GM23338 (cell line): ENCODE measurements around the gene ZNF524. TPM values are rescaled to one million over a fixed set of nuclear protein-coding genes. Genes with fewer than 3 reads are reported as not detected.

Experiments
- ATAC-seq: fragments of 200-7000 bp; cut with Tn5 transposase; 3 replicates; pipeline ENCODE4 v1.9.1; 2020
- DNase-seq: peaks from one replicate; pipeline ENCODE4 v3.0.0-alpha.2; 2015; ENCODE audit warnings: low spot score
- H2AFZ ChIP-seq: fragments of 200-600 bp; sonication (generic); 2 replicates; pipeline ENCODE4 v1.8.0; 2016; ENCODE audit warnings: antibody characterized with exemption, mild to moderate bottlenecking, moderate library complexity
- H3F3A ChIP-seq: fragments of 200-600 bp; sonication (generic); replicated peaks from 2 replicates; pipeline ENCODE4 v1.8.0; 2017; ENCODE audit warnings: antibody characterized with exemption, mixed run types, low read depth
- H3K27ac ChIP-seq: fragments of 200-600 bp; sonication (generic); 2 replicates; pipeline ENCODE4 v1.6.1; 2016; ENCODE audit warnings: low read depth
- H3K27me3 ChIP-seq: fragments of 200-600 bp; sonication (generic); 2 replicates; pipeline ENCODE4 v1.8.0; 2016; ENCODE audit warnings: mild to moderate bottlenecking, mixed run types, moderate library complexity; ENCODE audit not compliant: insufficient read depth
- H3K36me3 ChIP-seq: fragments of 200-600 bp; sonication (generic); 2 replicates; pipeline ENCODE4 v1.8.0; 2016; ENCODE audit warnings: mild to moderate bottlenecking; ENCODE audit not compliant: insufficient read depth
- H3K4me1 ChIP-seq: fragments of 200-600 bp; sonication (generic); 2 replicates; pipeline ENCODE4 v1.8.0; 2016; ENCODE audit warnings: mild to moderate bottlenecking, moderate library complexity; ENCODE audit not compliant: insufficient read depth
- H3K4me2 ChIP-seq: fragments of 200-600 bp; sonication (generic); 2 replicates; pipeline ENCODE4 v1.7.1; 2017; ENCODE audit warnings: mixed run types
- H3K4me3 ChIP-seq: fragments of 200-600 bp; sonication (generic); 2 replicates; pipeline ENCODE4 v1.6.1; 2016; ENCODE audit warnings: mixed run types
- H3K79me2 ChIP-seq: fragments of 200-600 bp; sonication (generic); replicated peaks from 2 replicates; pipeline ENCODE4 v1.8.0; 2017; ENCODE audit warnings: mild to moderate bottlenecking; ENCODE audit not compliant: insufficient read depth
- H3K9me2 ChIP-seq: fragments of 200-600 bp; sonication (generic); 2 replicates; pipeline ENCODE4 v1.8.0; 2017; ENCODE audit not compliant: insufficient read depth
- H4K20me1 ChIP-seq: fragments of 200-600 bp; sonication (generic); replicated peaks from 2 replicates; pipeline ENCODE4 v1.8.0; 2017; ENCODE audit warnings: mild to moderate bottlenecking; ENCODE audit not compliant: insufficient read depth
- H3K27ac Mint-ChIP-seq: 2 replicates; pipeline ENCODE4 v1.8.0; 2020; ENCODE audit warnings: inconsistent platforms, mild to moderate bottlenecking, moderate library complexity, mixed read lengths
- H3K27me3 Mint-ChIP-seq: 3 replicates; pipeline ENCODE4 v1.8.0; 2022; ENCODE audit warnings: low read depth, mild to moderate bottlenecking, moderate library complexity, mixed read lengths, inconsistent platforms; ENCODE audit not compliant: insufficient read depth, poor library complexity
- H3K36me3 Mint-ChIP-seq: 3 replicates; pipeline ENCODE4 v1.8.0; 2021; ENCODE audit warnings: low read depth, mild to moderate bottlenecking, inconsistent platforms, moderate library complexity, mixed read lengths
- H3K4me1 Mint-ChIP-seq: 3 replicates; pipeline ENCODE4 v1.8.0; 2020; ENCODE audit warnings: mild to moderate bottlenecking, inconsistent platforms, mixed read lengths
- H3K4me3 Mint-ChIP-seq: 3 replicates; pipeline ENCODE4 v1.8.0; 2021; ENCODE audit warnings: moderate library complexity, mild to moderate bottlenecking, inconsistent platforms, mixed read lengths
- H3K9me3 Mint-ChIP-seq: 3 replicates; pipeline ENCODE4 v1.8.0; 2020; ENCODE audit warnings: moderate library complexity, mild to moderate bottlenecking, inconsistent platforms, mixed read lengths
- CREB1 ChIP-seq: fragments of 250-450 bp; sonication (Bioruptor Pico); IDR thresholded peaks from 2 replicates; pipeline ENCODE4 v1.5.0; 2020; ENCODE audit warnings: low read depth, mild to moderate bottlenecking, moderate library complexity
- EZH2 ChIP-seq: fragments of 200-600 bp; sonication (generic); IDR thresholded peaks from one replicate; pipeline ENCODE4 v1.8.0; 2017; ENCODE audit warnings: antibody characterized with exemption, mild to moderate bottlenecking, low read depth; ENCODE audit not compliant: unreplicated experiment
- EZH2phosphoT487 ChIP-seq: fragments of 200-600 bp; sonication (generic); IDR thresholded peaks from one replicate; pipeline ENCODE4 v1.8.1; 2018; ENCODE audit warnings: antibody characterized with exemption; ENCODE audit not compliant: unreplicated experiment
- JUNB ChIP-seq: IDR thresholded peaks from one replicate; pipeline ENCODE4 v1.6.1; 2016; ENCODE audit warnings: antibody characterized with exemption; ENCODE audit not compliant: unreplicated experiment
- NANOG ChIP-seq: IDR thresholded peaks from 2 replicates; pipeline ENCODE4 v1.6.1; 2016; ENCODE audit warnings: antibody characterized with exemption, borderline replicate concordance
- POLR2AphosphoS5 ChIP-seq: IDR thresholded peaks from 2 replicates; pipeline ENCODE4 v1.6.1; 2016; ENCODE audit warnings: antibody characterized with exemption, low read depth
- ZNF114 ChIP-seq: fragments of 250-450 bp; sonication (Bioruptor Pico); IDR thresholded peaks from 2 replicates; pipeline ENCODE4 v1.5.0; 2020; ENCODE audit warnings: mild to moderate bottlenecking, moderate library complexity
- ZNF331 ChIP-seq: fragments of 250-450 bp; sonication (Bioruptor Pico); IDR thresholded peaks from 2 replicates; pipeline ENCODE4 v1.5.0; 2020; ENCODE audit warnings: low read depth, mild to moderate bottlenecking, moderate library complexity
- polyA plus RNA-seq: library from polyadenylated mRNA; unstranded; fragments of >200 nt; fragmentation: Nextera tagmentation; extraction: Ambion mirVana; gene quantifications from 2 replicates; pipeline ENCODE4 v1.2.1, GENCODE V29; 2016
- total RNA-seq: library from RNA; depleted of rRNA; stranded (reverse); fragments of >200 nt; shearing (Covaris generic); gene quantifications from 2 replicates; pipeline ENCODE4 v1.2.3, GENCODE V29; 2014
- TF ChIP-seq, protein P1 (sequence below): IDR thresholded peaks from one replicate; pipeline ENCODE4 v1.6.1; 2018; ENCODE audit warnings: antibody characterized with exemption; ENCODE audit not compliant: unreplicated experiment
- TF ChIP-seq, protein P2 (sequence below), 2 experiments: fragments of 200-600 bp in 1 of 2; sonication (generic) in 1 of 2; conservative IDR thresholded peaks; 2 replicates each; pipeline versions ENCODE4 v1.5.1 to v1.6.1; 2016 to 2017; ENCODE audit warnings: antibody characterized with exemption in 2 of 2, low read depth in 2 of 2, mild to moderate bottlenecking in 2 of 2, moderate library complexity in 1 of 2

ZNF524 gene
- total and polyA plus RNA-seq, 2 experiments from 2014 or later, result 6.0 to 8.3 TPM

DNA sequence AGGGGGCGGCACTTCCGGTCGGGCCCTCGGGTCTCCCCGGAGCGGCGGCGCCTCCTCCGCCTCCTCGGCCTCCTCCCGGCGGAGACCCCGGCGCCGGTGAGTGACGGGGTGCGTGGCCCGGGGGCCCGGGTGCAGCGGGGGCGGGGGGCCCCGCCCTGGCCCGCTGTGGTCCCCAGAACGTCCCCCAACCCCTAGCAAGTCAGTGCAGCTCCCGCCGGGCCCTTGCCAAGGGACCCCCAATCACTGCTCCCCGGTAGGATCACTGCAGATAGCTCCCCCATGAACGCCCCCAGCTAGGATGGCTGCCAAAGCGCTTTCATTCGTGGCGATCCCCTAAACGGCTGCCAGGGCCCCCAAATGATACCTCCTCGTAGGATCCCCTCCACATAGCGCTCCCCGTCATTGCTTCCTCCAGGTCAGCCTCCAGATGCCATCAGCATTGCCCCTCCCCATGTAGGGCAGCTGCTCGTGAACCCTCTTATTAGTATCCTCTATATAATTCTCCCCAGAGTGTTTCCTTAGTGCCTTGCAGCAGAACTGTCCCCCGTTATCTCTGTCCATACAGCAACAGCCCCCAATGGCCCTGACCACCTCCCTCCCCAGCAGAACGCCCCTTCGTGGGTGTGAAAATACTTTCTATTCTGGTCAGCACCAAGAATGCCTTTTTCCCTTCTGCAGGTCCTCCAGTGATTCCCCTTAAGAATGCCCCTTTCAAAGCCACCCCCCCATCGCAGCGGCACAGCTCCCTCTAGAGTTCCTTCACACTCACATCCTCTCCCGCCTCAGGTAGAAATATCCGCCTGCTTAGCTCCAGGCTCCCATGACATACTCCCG, 5.8 kb downstream of the ZNF524 start, which contains the start of gene ZNF865 (continued):
- no peak for TF ChIP-seq JUNB
- TF ChIP-seq, protein P1, sequence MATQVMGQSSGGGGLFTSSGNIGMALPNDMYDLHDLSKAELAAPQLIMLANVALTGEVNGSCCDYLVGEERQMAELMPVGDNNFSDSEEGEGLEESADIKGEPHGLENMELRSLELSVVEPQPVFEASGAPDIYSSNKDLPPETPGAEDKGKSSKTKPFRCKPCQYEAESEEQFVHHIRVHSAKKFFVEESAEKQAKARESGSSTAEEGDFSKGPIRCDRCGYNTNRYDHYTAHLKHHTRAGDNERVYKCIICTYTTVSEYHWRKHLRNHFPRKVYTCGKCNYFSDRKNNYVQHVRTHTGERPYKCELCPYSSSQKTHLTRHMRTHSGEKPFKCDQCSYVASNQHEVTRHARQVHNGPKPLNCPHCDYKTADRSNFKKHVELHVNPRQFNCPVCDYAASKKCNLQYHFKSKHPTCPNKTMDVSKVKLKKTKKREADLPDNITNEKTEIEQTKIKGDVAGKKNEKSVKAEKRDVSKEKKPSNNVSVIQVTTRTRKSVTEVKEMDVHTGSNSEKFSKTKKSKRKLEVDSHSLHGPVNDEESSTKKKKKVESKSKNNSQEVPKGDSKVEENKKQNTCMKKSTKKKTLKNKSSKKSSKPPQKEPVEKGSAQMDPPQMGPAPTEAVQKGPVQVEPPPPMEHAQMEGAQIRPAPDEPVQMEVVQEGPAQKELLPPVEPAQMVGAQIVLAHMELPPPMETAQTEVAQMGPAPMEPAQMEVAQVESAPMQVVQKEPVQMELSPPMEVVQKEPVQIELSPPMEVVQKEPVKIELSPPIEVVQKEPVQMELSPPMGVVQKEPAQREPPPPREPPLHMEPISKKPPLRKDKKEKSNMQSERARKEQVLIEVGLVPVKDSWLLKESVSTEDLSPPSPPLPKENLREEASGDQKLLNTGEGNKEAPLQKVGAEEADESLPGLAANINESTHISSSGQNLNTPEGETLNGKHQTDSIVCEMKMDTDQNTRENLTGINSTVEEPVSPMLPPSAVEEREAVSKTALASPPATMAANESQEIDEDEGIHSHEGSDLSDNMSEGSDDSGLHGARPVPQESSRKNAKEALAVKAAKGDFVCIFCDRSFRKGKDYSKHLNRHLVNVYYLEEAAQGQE, result no peak
- TF ChIP-seq ZNF331 (CRISPR knock-in tag), result no peak
- TF ChIP-seq CREB1, result 0 out of 2 replicates have a peak, but pooled peaks have one; percentile 10
- TF ChIP-seq EZH2phosphoT487, result no peak
- TF ChIP-seq EZH2, result no peak
- no peak for TF ChIP-seq NANOG
- TF ChIP-seq POLR2AphosphoS5, result peak; percentile 24; the same call in 1 of the 2 replicates
- TF ChIP-seq, protein P2, sequence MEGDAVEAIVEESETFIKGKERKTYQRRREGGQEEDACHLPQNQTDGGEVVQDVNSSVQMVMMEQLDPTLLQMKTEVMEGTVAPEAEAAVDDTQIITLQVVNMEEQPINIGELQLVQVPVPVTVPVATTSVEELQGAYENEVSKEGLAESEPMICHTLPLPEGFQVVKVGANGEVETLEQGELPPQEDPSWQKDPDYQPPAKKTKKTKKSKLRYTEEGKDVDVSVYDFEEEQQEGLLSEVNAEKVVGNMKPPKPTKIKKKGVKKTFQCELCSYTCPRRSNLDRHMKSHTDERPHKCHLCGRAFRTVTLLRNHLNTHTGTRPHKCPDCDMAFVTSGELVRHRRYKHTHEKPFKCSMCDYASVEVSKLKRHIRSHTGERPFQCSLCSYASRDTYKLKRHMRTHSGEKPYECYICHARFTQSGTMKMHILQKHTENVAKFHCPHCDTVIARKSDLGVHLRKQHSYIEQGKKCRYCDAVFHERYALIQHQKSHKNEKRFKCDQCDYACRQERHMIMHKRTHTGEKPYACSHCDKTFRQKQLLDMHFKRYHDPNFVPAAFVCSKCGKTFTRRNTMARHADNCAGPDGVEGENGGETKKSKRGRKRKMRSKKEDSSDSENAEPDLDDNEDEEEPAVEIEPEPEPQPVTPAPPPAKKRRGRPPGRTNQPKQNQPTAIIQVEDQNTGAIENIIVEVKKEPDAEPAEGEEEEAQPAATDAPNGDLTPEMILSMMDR (conservative IDR thresholded peaks at IDR 0.05; ENCODE audit: low read depth in 2 of 2), result peak; percentile 72 to 83
- TF ChIP-seq ZNF114 (CRISPR knock-in tag), result no peak

DNA sequence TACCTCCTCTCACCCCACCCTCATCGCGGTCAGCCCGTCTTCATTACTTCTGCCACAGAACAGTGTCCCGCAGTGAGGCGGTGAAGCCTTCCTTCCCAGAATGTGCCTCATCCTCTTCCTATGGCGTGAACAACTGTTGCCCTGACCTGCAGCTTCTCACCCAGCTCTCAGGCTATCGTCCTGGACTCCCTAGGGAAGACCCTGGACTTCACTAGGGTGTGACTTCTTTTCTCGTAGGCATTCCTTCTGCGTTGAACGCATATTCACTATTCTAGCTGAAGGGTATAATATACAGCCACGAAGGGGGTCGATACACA, 6.3 kb downstream of the ZNF524 start:
- peaks cover 34% of the 10 kb centered on the region for H3K27me3 Mint-ChIP-seq
- H3K79me2 ChIP-seq, result peaks cover 14% of the 10 kb centered on the region

More for the DNA sequence above, 6.3 kb downstream of the ZNF524 start:
- no peak for DNase-seq
- no peaks in the 10 kb centered on the region for H3K9me2 ChIP-seq
- Mint-ChIP-seq H3K4me3 (peak overlapping the region; percentile 95), H3K36me3 (peaks cover 24% of the 10 kb centered on the region), H3K9me3 (peaks cover 3% of the 10 kb centered on the region), H3K4me1 (peaks cover 27% of the 10 kb centered on the region), H3K27ac (peak overlapping the region; percentile 96)
- no peak overlapping the region for H2AFZ ChIP-seq
- H3K4me3 ChIP-seq, result peak overlapping the region; percentile 84
- peaks cover 14% of the 10 kb centered on the region for H3K4me1 ChIP-seq
- peaks cover 5% of the 10 kb centered on the region; the same call in 1 of the 2 replicates for H3K36me3 ChIP-seq
- H4K20me1 ChIP-seq, result peaks cover 22% of the 10 kb centered on the region
- H3K4me2 ChIP-seq, result peak overlapping the region; percentile 87
- H3K27ac ChIP-seq, result peak overlapping the region; percentile 79
- H3K27me3 ChIP-seq, result no peaks in the 10 kb centered on the region
- TF ChIP-seq CREB1 (no peak), JUNB (no peak), ZNF331 (CRISPR knock-in tag) (no peak)
- H3F3A ChIP-seq, result peaks cover 22% of the 10 kb centered on the region
- no peak for ATAC-seq
